C4-2B (cell line): ENCODE measurements around the gene HMG20A.

Source experiments
- CTCF ChIP-seq: fragments of 450-650 bp; conservative IDR thresholded peaks from 2 replicates; pipeline ENCODE4 v1.5.1; 2017; ENCODE audit warnings: mild to moderate bottlenecking
- ZFX ChIP-seq: fragments of 450-650 bp; IDR thresholded peaks from 2 replicates; pipeline ENCODE4 v1.6.1; 2017

- TF ChIP-seq CTCF, result no peak
- TF ChIP-seq ZFX, result no peak
Measured at GRCh38 chr15:77510066-77511057, 89.7 kb downstream of the HMG20A start.
